Mucosa of descending colon (tissue), 3 donors: ENCODE data around the gene CLCA1. TPM values are rescaled to one million over a fixed set of nuclear protein-coding genes. Genes with fewer than 3 reads are reported as not detected.
A peak's percentile ranks its signal among the peaks of the same experiment; 100 is the strongest.

Source experiments
- ATAC-seq: fragments of 200-7000 bp; cut with Tn5 transposase; one replicate; pipeline ENCODE4 v1.9.1; 2020; ENCODE audit warnings: mild to moderate bottlenecking, moderate library complexity
- DNase-seq, 3 donors: peaks; one replicate each; pipeline ENCODE4 v3.0.0-alpha.2; 2020
- H3K36me3 ChIP-seq: fragments of 200-600 bp; one replicate; pipeline ENCODE4 v1.8.0; 2021; ENCODE audit warnings: low read depth, mild to moderate bottlenecking
- H3K4me1 ChIP-seq: fragments of 200-600 bp; one replicate; pipeline ENCODE4 v1.8.0; 2021; ENCODE audit warnings: low read depth, mild to moderate bottlenecking
- H3K4me3 ChIP-seq: fragments of 200-600 bp; one replicate; pipeline ENCODE4 v1.8.0; 2021; ENCODE audit warnings: mild to moderate bottlenecking
- H3K9me3 ChIP-seq: fragments of 200-600 bp; one replicate; pipeline ENCODE4 v1.8.0; 2021; ENCODE audit warnings: mild to moderate bottlenecking
- intact Hi-C, 2 donors: fragments of 100-400 bp; cut with DNase I in 1 of 2; cut with micrococcal nuclease in 1 of 2; formaldehyde crosslinking; loops; one replicate each; pipeline versions ENCODE4 v1.11.0 to v1.11.1; 2022; cut with DNase I, micrococcal nuclease
- total RNA-seq, 3 donors: library from RNA; stranded (reverse); fragmentation: NEBNext Ultra II Directional in 2 of 3; extraction: Animal tissue kit (Norgen Biotek cat#: 25700) in 2 of 3; gene quantifications; one replicate each; pipeline versions ENCODE4 v1.2.1 to v1.2.4, GENCODE V29; 2021 to 2023
- TF ChIP-seq, protein P1 (sequence below): fragments of 200-600 bp; IDR thresholded peaks from one replicate; pipeline ENCODE4 v1.8.0; 2022; ENCODE audit warnings: antibody characterized with exemption, mild to moderate bottlenecking
- donor health status: DM: no; HTN: no; CAD: no; lungs with moderate emphysema.
- donor health status: DM: no; HTN: no; CAD: no.
- donor health status: DM: no; HTN: yes; CAD: no.

CLCA1 gene
- total RNA-seq, 3 donors from 2014 or later, result 438 to 1,288 (median 1,205) TPM

DNA sequence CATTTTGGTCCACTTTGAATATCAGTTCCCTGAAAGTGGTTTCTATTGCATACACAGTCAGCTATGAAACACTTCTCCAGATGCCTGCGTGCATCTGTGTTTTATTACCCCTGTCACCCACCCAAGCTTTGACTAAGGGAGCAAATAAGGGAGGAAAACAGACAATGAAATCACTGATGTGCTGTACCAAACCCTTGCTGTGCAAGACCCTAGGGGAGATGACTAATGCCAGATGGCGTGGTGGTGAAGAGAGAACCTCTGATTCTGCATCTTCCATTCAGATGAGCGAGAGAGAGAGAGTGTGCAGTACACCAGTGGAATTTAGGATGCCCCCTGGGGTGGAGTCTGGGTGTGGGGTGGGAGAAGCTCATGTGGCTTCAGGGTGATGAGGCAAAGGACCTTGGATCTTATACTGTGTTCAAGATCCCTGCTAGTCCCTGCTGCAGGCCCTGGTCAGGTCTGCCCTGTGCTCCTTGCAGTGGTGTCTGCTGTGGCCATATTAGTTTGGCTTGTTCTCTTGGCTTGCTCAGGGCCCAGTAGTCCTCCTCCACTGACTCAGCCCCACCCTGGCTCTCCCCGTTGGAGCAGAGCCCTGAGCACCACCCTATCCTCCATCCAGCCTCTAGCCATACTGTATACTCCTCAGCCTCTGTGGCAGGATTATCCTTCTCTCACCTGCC is 18.5 kb downstream of the CLCA1 start:
- peak; percentile 54 for ATAC-seq
- H3K4me1 ChIP-seq, result peaks cover 4% of the 10 kb centered on the region
- H3K9me3 ChIP-seq, result no peaks in the 10 kb centered on the region
- no peak for DNase-seq
- H3K4me3 ChIP-seq, result no peak overlapping the region
- no peaks in the 10 kb centered on the region for H3K36me3 ChIP-seq
- intact Hi-C loops, result no loop called here
- TF ChIP-seq, protein P1, sequence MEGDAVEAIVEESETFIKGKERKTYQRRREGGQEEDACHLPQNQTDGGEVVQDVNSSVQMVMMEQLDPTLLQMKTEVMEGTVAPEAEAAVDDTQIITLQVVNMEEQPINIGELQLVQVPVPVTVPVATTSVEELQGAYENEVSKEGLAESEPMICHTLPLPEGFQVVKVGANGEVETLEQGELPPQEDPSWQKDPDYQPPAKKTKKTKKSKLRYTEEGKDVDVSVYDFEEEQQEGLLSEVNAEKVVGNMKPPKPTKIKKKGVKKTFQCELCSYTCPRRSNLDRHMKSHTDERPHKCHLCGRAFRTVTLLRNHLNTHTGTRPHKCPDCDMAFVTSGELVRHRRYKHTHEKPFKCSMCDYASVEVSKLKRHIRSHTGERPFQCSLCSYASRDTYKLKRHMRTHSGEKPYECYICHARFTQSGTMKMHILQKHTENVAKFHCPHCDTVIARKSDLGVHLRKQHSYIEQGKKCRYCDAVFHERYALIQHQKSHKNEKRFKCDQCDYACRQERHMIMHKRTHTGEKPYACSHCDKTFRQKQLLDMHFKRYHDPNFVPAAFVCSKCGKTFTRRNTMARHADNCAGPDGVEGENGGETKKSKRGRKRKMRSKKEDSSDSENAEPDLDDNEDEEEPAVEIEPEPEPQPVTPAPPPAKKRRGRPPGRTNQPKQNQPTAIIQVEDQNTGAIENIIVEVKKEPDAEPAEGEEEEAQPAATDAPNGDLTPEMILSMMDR, result no peak

DNA sequence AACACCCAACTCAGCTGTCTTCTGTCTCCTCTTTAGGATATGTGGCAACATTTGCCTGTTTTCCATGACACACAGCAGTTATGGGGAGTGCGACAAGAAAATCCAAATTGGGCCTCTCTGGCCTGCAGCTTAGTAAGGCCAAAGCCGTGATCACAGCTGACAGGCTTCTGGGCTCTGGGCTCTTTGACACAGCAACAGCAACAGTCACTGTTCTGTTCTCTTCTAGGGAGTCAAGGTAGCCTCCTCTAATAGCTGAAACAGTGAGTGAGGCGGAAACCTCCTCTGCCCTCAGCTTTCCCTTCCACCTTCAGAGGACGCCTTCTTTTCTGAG is 19.0 kb downstream of the CLCA1 start:
- H3K36me3 ChIP-seq, result no peaks in the 10 kb centered on the region
- no peak for ATAC-seq
- DNase-seq, result no peak
- intact Hi-C loops, result no loop called here
- H3K4me1 ChIP-seq, result peaks cover 4% of the 10 kb centered on the region
- no peaks in the 10 kb centered on the region for H3K9me3 ChIP-seq
- no peak overlapping the region for H3K4me3 ChIP-seq
- TF ChIP-seq, protein P1, result no peak

DNA sequence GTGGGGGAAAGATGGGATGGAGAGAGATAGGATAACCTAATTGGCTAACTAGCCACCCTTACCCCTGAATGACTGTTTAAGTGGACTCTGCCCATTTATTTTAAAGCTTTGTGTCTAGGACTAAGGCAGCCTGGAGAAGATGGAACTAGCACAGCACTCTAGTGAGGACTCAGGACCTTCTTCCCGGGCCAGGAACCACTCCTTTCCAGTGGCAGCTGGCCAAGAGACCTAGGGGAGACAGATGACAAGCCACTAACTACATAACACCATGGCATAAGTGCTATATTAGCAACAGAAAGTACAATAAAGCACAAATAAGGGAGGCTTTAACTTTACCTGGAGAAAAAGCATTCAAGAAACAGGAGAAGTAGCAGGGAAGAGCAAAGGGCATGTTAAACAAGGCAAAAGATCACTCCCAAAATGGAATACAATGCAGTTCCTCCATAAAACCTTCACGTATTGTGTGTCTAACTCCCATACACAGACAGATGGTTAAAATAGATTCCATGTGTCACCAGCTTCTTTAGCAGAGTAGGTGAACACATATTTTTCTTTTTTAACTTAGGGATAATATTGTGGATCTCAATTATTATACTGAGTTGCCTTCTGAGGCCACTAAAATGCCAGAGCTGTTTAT is 20.6 kb downstream of the CLCA1 start:
- intact Hi-C loops, result no loop called here
- TF ChIP-seq, protein P1, result no peak
- Histone ChIP-seq H3K36me3 (no peaks in the 10 kb centered on the region), H3K4me1 (peaks cover 4% of the 10 kb centered on the region), H3K9me3 (no peaks in the 10 kb centered on the region), H3K4me3 (no peak overlapping the region)
- DNase-seq (peak in 2 of 3 donors; percentile 36 to 48), ATAC-seq (peak; percentile 60)

DNA sequence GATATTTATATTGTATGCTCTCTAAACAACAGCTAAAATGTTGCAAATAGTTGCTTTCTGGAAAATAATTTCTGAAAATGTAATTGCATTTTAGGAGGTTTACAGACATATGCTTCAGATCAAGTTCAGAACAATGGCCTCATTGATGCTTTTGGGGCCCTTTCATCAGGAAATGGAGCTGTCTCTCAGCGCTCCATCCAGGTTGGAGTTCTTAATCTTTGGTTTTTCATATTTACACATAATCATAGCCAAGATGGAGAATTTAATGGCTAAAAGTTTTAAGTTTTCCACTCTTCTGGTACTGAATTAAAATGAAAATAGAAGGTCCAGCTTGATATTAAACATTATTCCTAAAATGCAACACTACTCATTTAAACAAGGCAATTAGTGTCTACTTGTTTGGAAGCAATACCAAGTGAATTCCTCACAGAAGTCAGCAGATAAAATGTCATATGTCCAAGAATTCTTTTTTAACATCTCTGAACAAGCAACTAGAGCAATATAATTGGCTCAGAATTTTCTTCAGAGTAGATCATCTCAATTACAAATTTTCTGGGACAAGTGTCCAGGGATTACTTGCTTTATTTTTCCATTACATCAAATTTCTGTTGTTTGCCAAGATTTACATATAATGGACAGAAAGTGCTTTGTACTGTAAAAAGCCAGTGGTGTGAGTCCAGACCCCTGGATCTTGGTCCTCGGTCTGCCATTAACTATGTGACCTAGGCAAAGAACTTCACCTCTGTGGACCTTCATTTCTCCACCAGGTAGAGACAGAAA is 22.6 kb downstream of the CLCA1 start:
- ATAC-seq (no peak), DNase-seq (no peak)
- intact Hi-C loops, result no loop called here
- peaks cover 4% of the 10 kb centered on the region for H3K4me1 ChIP-seq
- H3K36me3 ChIP-seq, result no peaks in the 10 kb centered on the region
- TF ChIP-seq, protein P1, result no peak
- no peaks in the 10 kb centered on the region for H3K9me3 ChIP-seq
- no peak overlapping the region for H3K4me3 ChIP-seq

DNA sequence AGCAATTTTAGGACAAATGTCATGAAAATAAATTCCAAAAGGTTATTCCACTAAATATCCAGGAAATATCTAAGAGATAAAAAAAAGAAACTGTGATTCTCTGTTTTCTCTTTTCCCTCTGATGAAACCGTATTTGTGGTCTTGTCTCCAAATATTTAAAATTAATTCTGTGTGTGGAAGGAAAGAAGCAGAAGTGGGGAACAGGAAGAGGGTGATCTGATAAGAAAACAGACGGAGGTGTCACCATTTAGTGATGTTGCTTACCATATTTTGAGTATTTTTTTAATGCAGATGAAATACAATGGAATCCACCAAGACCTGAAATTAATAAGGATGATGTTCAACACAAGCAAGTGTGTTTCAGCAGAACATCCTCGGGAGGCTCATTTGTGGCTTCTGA is 29.6 kb downstream of the CLCA1 start:
- no peaks in the 10 kb centered on the region for H3K9me3 ChIP-seq
- no peaks in the 10 kb centered on the region for H3K36me3 ChIP-seq
- TF ChIP-seq, protein P1, result no peak
- H3K4me1 ChIP-seq, result peaks cover 10% of the 10 kb centered on the region
- no peak for ATAC-seq
- no peak for DNase-seq
- intact Hi-C loops, result loop anchor here in 1 of 2 donors (5.0 kb wide), 1 partner anchor 116 kb away; no protein-coding TSS in a partner anchor
- no peak overlapping the region for H3K4me3 ChIP-seq
